Endodermal cell (in vitro differentiated cells): Measurements from ENCODE around the gene BRINP1. TPM values are rescaled to one million over a fixed set of nuclear protein-coding genes. Genes with fewer than 3 reads are reported as not detected.

ENCODE experiments used
- DNase-seq: peaks from one replicate; pipeline ENCODE4 v3.0.0-alpha.2; 2017
- H3K27ac ChIP-seq: 2 replicates; pipeline ENCODE4 v1.5.1; 2013; ENCODE audit warnings: mild to moderate bottlenecking, low read depth, low read length, moderate library complexity
- H3K27me3 ChIP-seq: 2 replicates; pipeline ENCODE4 v1.6.1; 2013; ENCODE audit warnings: mild to moderate bottlenecking, low read length, moderate library complexity; ENCODE audit not compliant: insufficient read depth, control insufficient read depth, poor library complexity, severe bottlenecking
- H3K36me3 ChIP-seq: 2 replicates; pipeline ENCODE4 v1.7.0; 2013; ENCODE audit warnings: mild to moderate bottlenecking, low read length, moderate library complexity; ENCODE audit not compliant: control insufficient read depth, insufficient read depth
- H3K4me1 ChIP-seq: one replicate; pipeline ENCODE4 v1.7.0; 2013; ENCODE audit warnings: low read length; ENCODE audit not compliant: control insufficient read depth, insufficient read depth
- H3K4me3 ChIP-seq: 2 replicates; pipeline ENCODE4 v1.5.1; 2013; ENCODE audit warnings: mild to moderate bottlenecking, low read length, moderate library complexity
- H3K9ac ChIP-seq: 2 replicates; pipeline ENCODE4 v1.6.1; 2013; ENCODE audit warnings: mild to moderate bottlenecking, low read length, moderate library complexity; ENCODE audit not compliant: poor library complexity, severe bottlenecking; ENCODE audit errors: extremely low read depth
- H3K9me3 ChIP-seq: 2 replicates; pipeline ENCODE4 v1.6.1; 2013; ENCODE audit warnings: mild to moderate bottlenecking, low read length, moderate library complexity; ENCODE audit not compliant: control insufficient read depth
- H3K27ac Mint-ChIP-seq: 2 replicates; pipeline ENCODE4 v1.8.0; 2020; ENCODE audit warnings: mixed read lengths
- H3K27me3 Mint-ChIP-seq: 2 replicates; pipeline ENCODE4 v1.8.0; 2021; ENCODE audit warnings: mild to moderate bottlenecking, mixed read lengths; ENCODE audit not compliant: insufficient read depth
- H3K36me3 Mint-ChIP-seq: 2 replicates; pipeline ENCODE4 v1.8.0; 2020; ENCODE audit warnings: low read depth, mixed read lengths
- H3K4me1 Mint-ChIP-seq: 2 replicates; pipeline ENCODE4 v1.8.0; 2020; ENCODE audit warnings: mixed read lengths
- H3K4me3 Mint-ChIP-seq: 2 replicates; pipeline ENCODE4 v1.8.0; 2020; ENCODE audit warnings: mild to moderate bottlenecking, moderate library complexity, mixed read lengths
- H3K9me3 Mint-ChIP-seq: 2 replicates; pipeline ENCODE4 v1.8.0; 2020; ENCODE audit warnings: mild to moderate bottlenecking, mixed read lengths
- CTCF ChIP-seq: fragments of 200-600 bp; sonication (generic); conservative IDR thresholded peaks from 2 replicates; pipeline ENCODE4 v1.5.0; 2021; ENCODE audit warnings: antibody characterized with exemption, mild to moderate bottlenecking
- WGBS, 2 experiments: methylation state at CpG; one replicate each; pipeline versions ENCODE4 v1.1.5 to v1.1.7; 2013; ENCODE audit warnings: missing lambda C conversion rate in 2 of 2, mixed read lengths in 1 of 2; ENCODE audit not compliant: insufficient coverage in 1 of 2, insufficient read length in 1 of 2; 5-methylcytosine and 5-hydroxymethylcytosine counted together
- total RNA-seq, 2 donors: library from RNA; stranded (reverse); fragmentation: NEBNext Ultra II Directional in 1 of 2; extraction: Animal tissue kit (Norgen Biotek cat#: 25700) in 1 of 2; gene quantifications; 2 replicates in 1 of 2; 3 replicates in 1 of 2; pipeline ENCODE4 v1.2.1, GENCODE V29; 2021

Gene BRINP1
- total RNA-seq, 2 donors from 2014 or later = 6.3 to 9.6 TPM

DNA sequence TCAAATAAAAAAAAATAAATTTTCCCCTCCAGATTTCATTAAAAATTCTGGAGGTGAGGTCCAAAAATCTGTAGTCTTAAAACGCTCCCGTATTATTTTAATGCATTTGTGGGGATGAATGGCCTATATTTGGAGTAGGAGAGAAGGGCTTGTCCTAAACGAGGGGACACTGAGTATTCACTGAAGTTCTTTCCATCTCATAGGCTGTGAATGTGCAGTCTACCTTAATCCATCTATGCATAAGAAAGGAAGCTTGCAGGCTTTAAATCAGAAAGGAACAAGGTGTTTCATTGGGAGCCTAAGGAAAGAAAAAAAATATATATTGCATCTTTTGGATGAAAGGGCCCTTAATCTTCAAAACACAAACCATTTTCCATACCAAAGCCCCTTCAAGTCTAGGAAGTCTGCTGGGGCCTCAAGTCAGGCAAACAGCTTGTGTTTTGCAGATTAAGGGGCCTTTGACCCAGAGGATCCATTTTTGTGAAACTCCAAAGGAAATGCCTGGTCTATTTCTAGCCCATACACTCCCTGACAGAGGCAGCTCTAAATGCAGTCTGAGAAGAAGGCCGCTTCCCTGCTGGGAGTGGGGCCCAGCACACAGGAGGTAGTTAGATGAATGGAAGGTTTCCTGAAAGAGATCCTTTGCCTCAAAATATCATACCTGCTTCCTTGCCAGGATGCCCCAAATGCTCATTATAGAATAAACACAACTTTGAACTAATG lies 35.6 kb downstream of the BRINP1 start:
- Histone ChIP-seq H3K4me3 (no peak overlapping the region), H3K27ac (no peak overlapping the region), H3K9me3 (peaks cover 11% of the 10 kb centered on the region), H3K9ac (no peak overlapping the region), H3K4me1 (peaks cover 3% of the 10 kb centered on the region), H3K36me3 (no peaks in the 10 kb centered on the region), H3K27me3 (no peaks in the 10 kb centered on the region)
- TF ChIP-seq CTCF = no peak
- WGBS, 2 experiments = 66 to 89% methylated on average over 1 to 4 of the region's 4 CpGs
- Mint-ChIP-seq H3K27me3 (peaks cover 5% of the 10 kb centered on the region), H3K27ac (no peak overlapping the region), H3K9me3 (peaks cover 18% of the 10 kb centered on the region), H3K36me3 (peaks cover 15% of the 10 kb centered on the region), H3K4me3 (no peak overlapping the region), H3K4me1 (peaks cover 18% of the 10 kb centered on the region)
- peak; percentile 63 for DNase-seq

DNA sequence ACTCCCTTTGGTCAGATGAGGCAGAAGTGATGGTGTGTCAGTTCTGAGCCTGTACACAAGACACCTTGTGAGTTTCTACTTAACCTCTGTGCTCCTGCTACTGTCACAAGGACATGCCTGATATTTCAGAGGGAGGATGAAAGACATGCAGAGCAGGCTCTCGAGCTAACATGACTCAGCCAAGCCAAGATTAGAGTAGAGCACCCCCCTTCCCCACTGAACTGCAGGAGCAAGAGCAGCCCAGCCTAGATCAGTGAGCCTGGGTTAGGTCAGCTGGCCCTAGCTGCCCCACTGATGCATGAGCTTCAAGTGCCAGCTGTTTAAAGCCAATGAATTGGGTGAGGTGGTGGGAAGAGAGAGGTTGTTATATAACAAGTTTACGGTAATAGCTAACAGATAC lies 36.7 kb downstream of the BRINP1 start:
- H3K27me3 Mint-ChIP-seq = peaks cover 5% of the 10 kb centered on the region
- Histone ChIP-seq H3K36me3 (no peaks in the 10 kb centered on the region), H3K9me3 (peaks cover 11% of the 10 kb centered on the region), H3K9ac (no peak overlapping the region), H3K4me3 (no peak overlapping the region), H3K4me1 (peaks cover 3% of the 10 kb centered on the region), H3K27me3 (no peaks in the 10 kb centered on the region), H3K27ac (no peak overlapping the region)
- 50 to 80% methylated on average over 1 of the region's 2 CpGs for WGBS, 2 experiments
- H3K9me3 Mint-ChIP-seq = peaks cover 20% of the 10 kb centered on the region
- peak; percentile 67 for DNase-seq
- peaks cover 17% of the 10 kb centered on the region for H3K36me3 Mint-ChIP-seq
- no peak overlapping the region for H3K27ac Mint-ChIP-seq
- peaks cover 18% of the 10 kb centered on the region for H3K4me1 Mint-ChIP-seq
- TF ChIP-seq CTCF = no peak
- H3K4me3 Mint-ChIP-seq = no peak overlapping the region

DNA sequence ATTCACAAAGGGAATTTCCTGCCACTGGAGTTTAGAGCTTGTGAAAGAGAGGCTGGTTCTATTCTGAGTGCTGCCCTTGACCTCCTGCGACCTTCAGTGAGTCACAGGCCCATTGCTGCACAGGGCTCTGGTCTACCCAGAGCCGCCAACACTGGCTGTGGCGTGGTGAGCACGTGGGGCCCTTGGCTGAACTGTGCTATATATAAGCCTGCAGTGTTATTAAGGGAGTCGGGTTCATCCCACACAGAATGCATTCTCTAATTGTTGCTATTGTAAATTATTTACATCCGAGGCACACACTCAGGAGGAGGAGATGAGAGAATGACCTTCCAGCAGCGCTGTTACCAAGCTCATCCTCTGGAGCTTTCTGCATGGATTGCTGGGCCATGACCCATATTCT lies 47.1 kb downstream of the BRINP1 start:
- no peak for TF ChIP-seq CTCF
- Histone ChIP-seq H3K27ac (no peak overlapping the region), H3K9ac (no peak overlapping the region), H3K27me3 (no peaks in the 10 kb centered on the region), H3K9me3 (no peaks in the 10 kb centered on the region), H3K4me1 (no peaks in the 10 kb centered on the region), H3K4me3 (no peak overlapping the region), H3K36me3 (no peaks in the 10 kb centered on the region)
- DNase-seq = no peak
- Mint-ChIP-seq H3K27me3 (no peaks in the 10 kb centered on the region), H3K4me1 (no peaks in the 10 kb centered on the region), H3K36me3 (no peaks in the 10 kb centered on the region), H3K4me3 (no peak overlapping the region), H3K27ac (no peak overlapping the region), H3K9me3 (no peaks in the 10 kb centered on the region)
- 87 to 92% methylated on average over 2 to 7 of the region's 7 CpGs for WGBS, 2 experiments
